Pulmonary artery endothelial cell (primary cell): ENCODE data around the gene SH3BP5L. TPM values are rescaled to one million over a fixed set of nuclear protein-coding genes. Genes with fewer than 3 reads are reported as not detected.

Experiments
- DNase-seq: peaks from one replicate; pipeline ENCODE4 v3.0.0-alpha.2; 2011; ENCODE audit warnings: low read depth, low spot score
- total RNA-seq: library from RNA; depleted of rRNA; stranded (reverse); fragments of >200 nt; gene quantifications from 2 replicates; pipeline ENCODE4 v1.2.3, GENCODE V29; 2014

SH3BP5L gene
- total RNA-seq, 1 donor from 2014 or later = 27.2 TPM

DNA sequence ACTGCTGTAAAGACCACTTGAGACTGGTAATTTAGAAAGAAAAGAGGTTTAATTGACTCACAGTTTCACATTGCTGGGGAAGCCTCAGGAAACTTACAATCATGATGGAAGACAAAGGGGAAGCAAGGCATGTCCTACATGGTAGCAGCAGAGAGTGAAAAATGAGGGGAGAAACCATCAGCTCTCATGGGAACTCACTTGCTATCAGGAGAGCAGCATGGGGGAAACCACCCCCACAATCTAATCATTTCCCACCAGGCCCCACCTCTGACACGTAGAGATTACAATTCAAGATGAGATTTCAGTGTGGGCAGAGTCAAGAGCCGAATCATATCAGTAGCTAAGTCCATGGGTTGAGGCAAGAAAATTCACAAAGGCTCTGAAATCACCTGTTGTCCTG, 46.4 kb downstream of the SH3BP5L start:
- no peak for DNase-seq

- DNase-seq = no peak
Measured at GRCh38 chr1:248778906-248779305, 46.8 kb downstream of the SH3BP5L start.

- DNase-seq = no peak
Measured at GRCh38 chr1:248776991-248777390, 48.7 kb downstream of the SH3BP5L start.

- no peak for DNase-seq
Measured at GRCh38 chr1:248775441-248775840, 50.3 kb downstream of the SH3BP5L start.

Other genes starting within 250 kb of the SH3BP5L start
- gene OR2T10, start 228.2 kb downstream of the SH3BP5L start, total RNA-seq = not detected in 2 replicates
- not detected in 2 replicates for gene OR2T11, start 190.8 kb downstream of the SH3BP5L start, total RNA-seq
- not detected in 2 replicates for gene OR2T35, start 180.6 kb downstream of the SH3BP5L start, total RNA-seq
- gene OR2T27, start 170.4 kb downstream of the SH3BP5L start, total RNA-seq = not detected in 2 replicates
- gene OR14I1, start 123.1 kb downstream of the SH3BP5L start, total RNA-seq = not detected in 2 replicates
- gene LYPD8, start 70.2 kb downstream of the SH3BP5L start, total RNA-seq = not detected in 2 replicates
- gene ZNF672, start 12.3 kb upstream of the SH3BP5L start, total RNA-seq = 21.5 and 21.7 TPM in 2 replicates
- gene ZNF692, start 33.2 kb upstream of the SH3BP5L start, total RNA-seq = 8.6 and 15.9 TPM in 2 replicates
- gene PGBD2, start 80.3 kb upstream of the SH3BP5L start, total RNA-seq = 4.6 and 9.6 TPM in 2 replicates